ENCODE data around the gene GIPC2. TPM values are rescaled to one million over a fixed set of nuclear protein-coding genes. Genes with fewer than 3 reads are reported as not detected.
"Not testable (repeated sequence)": the region's sequence is repeated elsewhere in the genome, so short reads cannot be mapped to it uniquely, and the experiment has no call there.

GIPC2 gene
- total RNA-seq (2012; rRNA removed): 0.25 and 0.66 TPM in 2 replicates

DNA sequence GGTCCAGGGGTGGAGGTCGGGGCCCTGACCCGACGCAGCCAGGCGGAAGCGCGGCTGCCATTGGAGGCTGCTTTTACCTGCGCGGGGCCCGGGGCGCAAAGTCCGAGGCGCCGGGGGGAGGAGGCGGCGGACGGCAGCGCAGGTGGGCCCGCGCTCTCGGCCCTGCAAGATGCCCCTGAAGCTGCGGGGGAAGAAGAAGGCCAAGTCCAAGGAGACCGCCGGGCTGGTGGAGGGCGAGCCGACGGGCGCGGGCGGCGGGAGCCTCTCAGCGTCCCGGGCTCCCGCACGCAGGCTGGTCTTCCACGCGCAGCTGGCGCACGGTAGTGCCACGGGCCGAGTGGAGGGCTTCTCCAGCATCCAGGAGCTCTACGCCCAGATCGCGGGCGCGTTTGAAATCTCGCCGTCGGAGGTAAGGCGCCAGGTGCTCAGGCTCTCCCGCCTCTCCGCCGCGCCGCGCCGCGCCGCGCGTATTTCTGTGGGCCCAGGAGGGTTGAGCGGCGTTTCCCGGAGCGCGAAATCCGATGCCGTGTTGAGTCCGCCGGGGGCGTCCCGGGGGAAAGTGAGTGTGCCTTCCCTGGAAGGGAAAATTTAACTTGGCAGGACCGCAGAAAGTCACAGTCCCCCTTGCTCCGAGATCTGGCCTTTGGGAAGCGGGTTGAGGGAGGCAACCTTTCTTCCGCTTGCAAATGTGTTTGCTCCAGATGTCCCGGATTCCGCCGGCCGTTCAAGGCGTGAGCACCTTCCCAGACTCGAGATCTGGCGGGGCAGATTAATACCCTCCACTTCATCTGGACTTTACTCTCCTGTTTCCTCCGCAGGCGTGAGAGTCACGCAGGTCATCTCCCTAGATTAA is at the start of gene GIPC2:
GIPC2 (plus strand) TSS at position 41 of the 853 bp plus-strand sequence; CDS start at position 170, 129 bp downstream.
- H3K9me3 ChIP-seq (replicated peaks; ENCODE audit: low read length): no peaks in the 10 kb centered on the region
- peak within 1 kb of the TSS; percentile 94 for H3K4me2 ChIP-seq (ENCODE audit: low read length)
- peak within 1 kb of the TSS; percentile 75 for H3K4me3 ChIP-seq (ENCODE audit: low read length)
- no peaks in the 10 kb centered on the region for H3K36me3 ChIP-seq (ENCODE audit: insufficient read depth, low read length)
- H3K27me3 ChIP-seq (ENCODE audit: control insufficient read depth, insufficient read depth, low read length): no peaks in the 10 kb centered on the region
- H3K4me1 ChIP-seq (ENCODE audit: control insufficient read depth, insufficient read depth, low read length): peaks cover 10% of the 10 kb centered on the region
- H3K9ac ChIP-seq (ENCODE audit: low read depth, low read length): peak within 1 kb of the TSS; percentile 64

- Histone ChIP-seq H3K27me3 (ENCODE audit: control insufficient read depth, insufficient read depth, low read length) (no peaks in the 10 kb centered on the region), H3K9ac (ENCODE audit: low read depth, low read length) (no peak overlapping the region), H3K4me3 (ENCODE audit: low read length) (no peak overlapping the region), H3K36me3 (ENCODE audit: insufficient read depth, low read length) (peaks cover 7% of the 10 kb centered on the region), H3K9me3 (replicated peaks; ENCODE audit: low read length) (no peaks in the 10 kb centered on the region), H3K4me1 (ENCODE audit: control insufficient read depth, insufficient read depth, low read length) (peaks cover 8% of the 10 kb centered on the region), H3K4me2 (ENCODE audit: low read length) (no peak overlapping the region)
Measured at GRCh38 chr1:77996734-77997133, 49.0 kb upstream of the GIPC2 start.

DNA sequence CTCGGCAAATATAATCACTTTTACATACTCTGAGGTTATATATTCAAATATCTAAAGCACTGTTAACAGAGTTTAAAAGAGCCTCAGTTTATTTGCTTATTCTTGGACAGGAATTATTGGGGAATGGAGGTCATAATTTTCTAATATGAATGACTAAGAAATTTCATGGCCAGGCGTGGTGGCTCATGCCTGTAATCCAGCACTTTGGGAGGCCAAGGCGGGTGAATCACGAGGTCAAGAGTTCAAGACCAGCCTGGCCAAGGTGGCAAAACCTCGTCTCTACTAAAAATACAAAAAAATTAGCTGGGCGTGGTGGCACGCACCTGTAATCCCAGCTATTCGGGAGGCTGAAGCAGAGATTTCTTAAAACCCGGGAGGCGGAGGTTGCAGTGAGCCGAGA is 45.2 kb upstream of the GIPC2 start:
- H3K4me3 ChIP-seq (ENCODE audit: low read length); H3K9me3 ChIP-seq (replicated peaks; ENCODE audit: low read length); H3K4me2 ChIP-seq (ENCODE audit: low read length); H3K36me3 ChIP-seq (ENCODE audit: insufficient read depth, low read length); H3K27me3 ChIP-seq (ENCODE audit: control insufficient read depth, insufficient read depth, low read length); H3K9ac ChIP-seq (ENCODE audit: low read depth, low read length): not testable (repeated sequence)
- peaks cover 20% of the 10 kb centered on the region for H3K4me1 ChIP-seq (ENCODE audit: control insufficient read depth, insufficient read depth, low read length)

- Histone ChIP-seq H3K36me3 (ENCODE audit: insufficient read depth, low read length) (peaks cover 24% of the 10 kb centered on the region), H3K9me3 (replicated peaks; ENCODE audit: low read length) (no peaks in the 10 kb centered on the region), H3K9ac (ENCODE audit: low read depth, low read length) (peak overlapping the region; percentile 93), H3K4me3 (ENCODE audit: low read length) (peak overlapping the region; percentile 72), H3K4me1 (ENCODE audit: control insufficient read depth, insufficient read depth, low read length) (peaks cover 20% of the 10 kb centered on the region), H3K4me2 (ENCODE audit: low read length) (peak overlapping the region; percentile 84), H3K27me3 (ENCODE audit: control insufficient read depth, insufficient read depth, low read length) (no peaks in the 10 kb centered on the region)
Measured at GRCh38 chr1:78003070-78003746, 42.6 kb upstream of the GIPC2 start.

DNA sequence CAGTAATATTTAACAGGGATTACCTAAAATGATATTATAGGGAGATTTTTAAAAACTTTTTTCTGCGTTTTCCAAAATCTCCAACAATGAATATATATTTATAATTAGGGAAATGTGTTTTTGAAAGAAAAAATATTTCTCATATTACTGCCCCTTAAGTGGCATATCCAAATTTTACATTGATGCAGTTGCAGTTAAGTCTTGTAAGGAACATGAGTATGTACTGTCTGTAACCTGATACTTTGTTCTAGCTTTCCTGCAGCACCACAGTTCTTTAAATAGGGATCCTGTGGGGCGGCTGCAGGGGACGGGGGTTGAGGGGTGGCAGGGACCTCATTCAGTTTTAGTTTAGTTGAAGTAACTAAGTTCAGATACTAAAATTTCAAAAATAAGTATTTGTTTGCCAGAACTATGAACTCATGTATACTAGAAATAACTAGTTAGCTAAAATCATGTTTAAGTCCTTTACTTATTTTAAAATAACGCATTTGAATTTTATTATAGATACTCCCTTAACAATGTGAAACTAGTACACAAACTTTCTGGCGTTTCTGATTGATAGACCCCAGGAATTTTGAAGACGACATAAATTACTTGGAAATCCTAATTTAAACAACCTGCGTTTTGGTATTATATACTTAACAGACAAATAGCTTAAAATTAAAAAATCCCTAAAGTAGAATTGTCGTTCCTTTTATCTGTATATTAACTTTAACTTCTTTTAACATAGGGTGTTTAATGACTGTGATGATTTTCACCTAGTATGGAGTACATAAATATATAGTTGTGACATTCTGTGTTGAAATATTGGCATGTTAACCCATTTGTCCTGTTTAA is 41.7 kb upstream of the GIPC2 start:
- H3K36me3 ChIP-seq (ENCODE audit: insufficient read depth, low read length): peaks cover 30% of the 10 kb centered on the region
- peak overlapping the region; percentile 93 for H3K9ac ChIP-seq (ENCODE audit: low read depth, low read length)
- peaks cover 20% of the 10 kb centered on the region for H3K4me1 ChIP-seq (ENCODE audit: control insufficient read depth, insufficient read depth, low read length)
- H3K9me3 ChIP-seq (replicated peaks; ENCODE audit: low read length): no peaks in the 10 kb centered on the region
- H3K4me2 ChIP-seq (ENCODE audit: low read length): peak overlapping the region; percentile 84
- H3K27me3 ChIP-seq (ENCODE audit: control insufficient read depth, insufficient read depth, low read length): no peaks in the 10 kb centered on the region
- H3K4me3 ChIP-seq (ENCODE audit: low read length): peak overlapping the region; percentile 72

DNA sequence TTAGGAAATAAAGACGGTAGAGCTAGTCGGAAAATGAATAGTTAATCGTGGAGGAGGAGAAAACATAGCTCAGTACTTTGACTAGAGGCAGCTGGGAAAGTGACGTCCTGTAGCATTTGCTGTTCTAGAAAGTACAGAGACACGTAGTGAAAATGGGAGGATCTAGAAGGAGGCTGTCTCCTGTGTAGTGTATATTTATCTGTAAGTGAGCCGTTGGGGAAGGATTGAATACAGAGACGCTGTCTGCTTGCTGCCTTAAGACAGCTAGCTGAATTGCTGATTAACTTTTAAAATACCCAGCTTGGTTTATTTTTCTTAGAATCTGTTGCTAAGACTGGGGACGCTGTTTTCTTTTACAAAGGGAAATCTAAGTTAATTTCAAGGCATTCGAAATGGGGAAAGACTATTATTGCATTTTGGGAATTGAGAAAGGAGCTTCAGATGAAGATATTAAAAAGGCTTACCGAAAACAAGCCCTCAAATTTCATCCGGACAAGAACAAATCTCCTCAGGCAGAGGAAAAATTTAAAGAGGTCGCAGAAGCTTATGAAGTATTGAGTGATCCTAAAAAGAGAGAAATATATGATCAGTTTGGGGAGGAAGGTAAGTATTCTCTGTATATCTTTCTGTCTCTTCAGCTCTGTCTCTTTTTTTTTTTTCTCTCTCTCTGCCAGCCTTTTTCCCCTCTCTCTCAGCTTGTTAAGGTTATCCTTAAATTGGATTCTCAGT is 40.9 kb upstream of the GIPC2 start, which contains the start of gene DNAJB4:
DNAJB4 (plus strand) TSS at position 221 of the 729 bp plus-strand sequence; CDS start at position 393, 172 bp downstream.
- H3K4me3 ChIP-seq (ENCODE audit: low read length): peak within 1 kb of the TSS; percentile 72
- H3K9ac ChIP-seq (ENCODE audit: low read depth, low read length): peak within 1 kb of the TSS; percentile 93
- H3K9me3 ChIP-seq (replicated peaks; ENCODE audit: low read length): no peaks in the 10 kb centered on the region
- H3K4me2 ChIP-seq (ENCODE audit: low read length): peak within 1 kb of the TSS; percentile 84
- H3K27me3 ChIP-seq (ENCODE audit: control insufficient read depth, insufficient read depth, low read length): no peaks in the 10 kb centered on the region
- H3K4me1 ChIP-seq (ENCODE audit: control insufficient read depth, insufficient read depth, low read length): peaks cover 20% of the 10 kb centered on the region
- H3K36me3 ChIP-seq (ENCODE audit: insufficient read depth, low read length): peaks cover 38% of the 10 kb centered on the region

- no peaks in the 10 kb centered on the region for H3K9me3 ChIP-seq (replicated peaks; ENCODE audit: low read length)
- H3K27me3 ChIP-seq (ENCODE audit: control insufficient read depth, insufficient read depth, low read length): no peaks in the 10 kb centered on the region
- H3K36me3 ChIP-seq (ENCODE audit: insufficient read depth, low read length): peaks cover 39% of the 10 kb centered on the region
- peak overlapping the region; percentile 72 for H3K4me3 ChIP-seq (ENCODE audit: low read length)
- H3K4me1 ChIP-seq (ENCODE audit: control insufficient read depth, insufficient read depth, low read length): peaks cover 16% of the 10 kb centered on the region
- peak overlapping the region; percentile 6 for H3K4me2 ChIP-seq (ENCODE audit: low read length)
- peak overlapping the region; percentile 93 for H3K9ac ChIP-seq (ENCODE audit: low read depth, low read length)
Measured at GRCh38 chr1:78005448-78005722, 40.4 kb upstream of the GIPC2 start.

DNA sequence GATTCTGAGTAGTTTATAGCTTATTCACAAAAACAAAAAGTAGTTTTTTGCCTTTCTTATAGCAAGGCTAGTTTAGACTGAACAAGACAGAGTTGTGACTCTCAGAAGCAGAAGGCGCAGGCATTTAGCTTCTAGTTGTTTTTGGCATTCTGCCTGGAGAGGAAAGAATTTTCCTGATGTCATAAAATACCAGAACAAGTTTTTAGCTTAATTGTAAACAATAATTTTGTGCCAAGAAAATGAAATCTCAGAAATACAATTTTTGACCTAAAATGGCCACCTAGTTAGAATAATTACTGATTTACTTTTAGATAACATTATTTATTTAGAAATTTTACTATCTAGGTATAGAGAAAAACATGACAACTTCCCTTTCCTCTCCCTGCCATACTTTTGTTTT is 40.0 kb upstream of the GIPC2 start:
- Histone ChIP-seq H3K4me1 (ENCODE audit: control insufficient read depth, insufficient read depth, low read length) (peaks cover 12% of the 10 kb centered on the region), H3K27me3 (ENCODE audit: control insufficient read depth, insufficient read depth, low read length) (no peaks in the 10 kb centered on the region), H3K36me3 (ENCODE audit: insufficient read depth, low read length) (peaks cover 40% of the 10 kb centered on the region), H3K4me3 (ENCODE audit: low read length) (peak overlapping the region; percentile 72), H3K4me2 (ENCODE audit: low read length) (peak overlapping the region; percentile 79), H3K9ac (ENCODE audit: low read depth, low read length) (peak overlapping the region; percentile 93), H3K9me3 (replicated peaks; ENCODE audit: low read length) (no peaks in the 10 kb centered on the region)

GRCh38 chr1:78006521-78006920 is 39.2 kb upstream of the GIPC2 start:
- peak overlapping the region; percentile 79 for H3K4me2 ChIP-seq (ENCODE audit: low read length)
- H3K36me3 ChIP-seq (ENCODE audit: insufficient read depth, low read length): peaks cover 45% of the 10 kb centered on the region
- no peaks in the 10 kb centered on the region for H3K27me3 ChIP-seq (ENCODE audit: control insufficient read depth, insufficient read depth, low read length)
- peaks cover 12% of the 10 kb centered on the region for H3K4me1 ChIP-seq (ENCODE audit: control insufficient read depth, insufficient read depth, low read length)
- peak overlapping the region; percentile 93 for H3K9ac ChIP-seq (ENCODE audit: low read depth, low read length)
- H3K9me3 ChIP-seq (replicated peaks; ENCODE audit: low read length): no peaks in the 10 kb centered on the region
- H3K4me3 ChIP-seq (ENCODE audit: low read length): peak overlapping the region; percentile 72

- H3K4me2 ChIP-seq (ENCODE audit: low read length): peak overlapping the region; percentile 79
- peaks cover 4% of the 10 kb centered on the region for H3K4me1 ChIP-seq (ENCODE audit: control insufficient read depth, insufficient read depth, low read length)
- no peaks in the 10 kb centered on the region for H3K9me3 ChIP-seq (replicated peaks; ENCODE audit: low read length)
- H3K9ac ChIP-seq (ENCODE audit: low read depth, low read length): peak overlapping the region; percentile 93
- peaks cover 47% of the 10 kb centered on the region for H3K36me3 ChIP-seq (ENCODE audit: insufficient read depth, low read length)
- H3K4me3 ChIP-seq (ENCODE audit: low read length): peak overlapping the region; percentile 72
- H3K27me3 ChIP-seq (ENCODE audit: control insufficient read depth, insufficient read depth, low read length): no peaks in the 10 kb centered on the region
Measured at GRCh38 chr1:78007677-78008341, 38.0 kb upstream of the GIPC2 start.
